Liver (tissue), 9 donors: ENCODE measurements around the gene IFNA6. TPM values are rescaled to one million over a fixed set of nuclear protein-coding genes. Genes with fewer than 3 reads are reported as not detected.
"Not testable (repeated sequence)": the region's sequence is repeated elsewhere in the genome, so short reads cannot be mapped to it uniquely, and the experiment has no call there.

Source experiments
- DNase-seq: peaks from one replicate; pipeline ENCODE4 v3.0.0-alpha.2; 2017; ENCODE audit warnings: low spot score
- H3K27ac ChIP-seq, 2 donors: one replicate each; pipeline ENCODE4 v1.7.0; 2013; ENCODE audit warnings: inconsistent platforms in 2 of 2, low read length in 2 of 2, control low read depth in 1 of 2, low read depth in 1 of 2, mild to moderate bottlenecking in 1 of 2
- H3K27me3 ChIP-seq, 4 donors: one replicate each; pipeline versions ENCODE4 v1.6.1 to v1.7.0; 2013; ENCODE audit warnings: low read length in 3 of 4, inconsistent platforms in 1 of 4, mild to moderate bottlenecking in 1 of 4, moderate library complexity in 1 of 4; ENCODE audit not compliant: control insufficient read depth in 4 of 4, insufficient read depth in 4 of 4
- H3K36me3 ChIP-seq, 4 donors: one replicate each; pipeline versions ENCODE4 v1.6.1 to v1.7.0; 2013; ENCODE audit warnings: low read length in 3 of 4, mild to moderate bottlenecking in 3 of 4, low read depth in 1 of 4, moderate library complexity in 1 of 4; ENCODE audit not compliant: control insufficient read depth in 4 of 4, insufficient read depth in 3 of 4
- H3K4me1 ChIP-seq, 4 donors: one replicate each; pipeline versions ENCODE4 v1.6.1 to v1.7.0; 2013; ENCODE audit warnings: low read length in 3 of 4, mild to moderate bottlenecking in 3 of 4, moderate library complexity in 1 of 4; ENCODE audit not compliant: control insufficient read depth in 4 of 4, insufficient read depth in 4 of 4
- H3K4me3 ChIP-seq, 3 donors: one replicate each; pipeline versions ENCODE4 v1.6.1 to v1.7.0; 2013; ENCODE audit warnings: low read length in 3 of 3, control low read depth in 1 of 3, low read depth in 1 of 3, mild to moderate bottlenecking in 1 of 3
- H3K9ac ChIP-seq, 2 donors: one replicate each; pipeline ENCODE4 v1.7.0; 2013; ENCODE audit warnings: low read length in 2 of 2, mild to moderate bottlenecking in 2 of 2, moderate library complexity in 2 of 2, control low read depth in 1 of 2, low read depth in 1 of 2
- H3K9me3 ChIP-seq, 4 donors: one replicate each; pipeline versions ENCODE4 v1.6.1 to v1.7.0; 2013; ENCODE audit warnings: low read length in 3 of 4; ENCODE audit not compliant: control insufficient read depth in 4 of 4
- GABPA ChIP-seq, 2 donors: IDR thresholded peaks in 1 of 2; conservative IDR thresholded peaks in 1 of 2; 2 replicates each; pipeline ENCODE4 v1.6.1; 2016; ENCODE audit warnings: antibody characterized with exemption in 2 of 2, mild to moderate bottlenecking in 1 of 2, moderate library complexity in 1 of 2
- HNF4A ChIP-seq, 2 donors: conservative IDR thresholded peaks; 2 replicates each; pipeline ENCODE4 v1.6.1; 2016; ENCODE audit warnings: antibody characterized with exemption in 2 of 2, mild to moderate bottlenecking in 2 of 2
- HNF4G ChIP-seq: IDR thresholded peaks from 2 replicates; pipeline ENCODE4 v1.6.1; 2016; ENCODE audit warnings: antibody characterized with exemption
- JUND ChIP-seq, 2 donors: IDR thresholded peaks; 2 replicates each; pipeline ENCODE4 v1.6.1; 2016; ENCODE audit warnings: antibody characterized with exemption in 2 of 2
- NR2F2 ChIP-seq: IDR thresholded peaks from 2 replicates; pipeline ENCODE4 v1.6.1; 2016; ENCODE audit warnings: antibody characterized with exemption
- RAD21 ChIP-seq, 2 donors: IDR thresholded peaks; 2 replicates each; pipeline ENCODE4 v1.6.1; 2016; ENCODE audit warnings: antibody characterized with exemption in 2 of 2, mild to moderate bottlenecking in 2 of 2
- RXRA ChIP-seq, 2 donors: IDR thresholded peaks; 2 replicates each; pipeline ENCODE4 v1.6.1; 2017 to 2018; ENCODE audit warnings: antibody characterized with exemption in 2 of 2, mild to moderate bottlenecking in 1 of 2
- SP1 ChIP-seq: IDR thresholded peaks from 2 replicates; pipeline ENCODE4 v1.6.1; 2018; ENCODE audit warnings: antibody characterized with exemption, mild to moderate bottlenecking
- TAF1 ChIP-seq: conservative IDR thresholded peaks from 2 replicates; pipeline ENCODE4 v1.6.1; 2016; ENCODE audit warnings: antibody characterized with exemption, mild to moderate bottlenecking
- YY1 ChIP-seq: IDR thresholded peaks from 2 replicates; pipeline ENCODE4 v1.6.1; 2016; ENCODE audit warnings: antibody characterized with exemption, mild to moderate bottlenecking
- WGBS: extraction: QIAGEN DNeasy Blood & Tissue Kit; methylation state at CpG from one replicate; pipeline ENCODE4 v1.1.7; 2013; 5-methylcytosine and 5-hydroxymethylcytosine counted together
- polyA plus RNA-seq, 2 donors: library from polyadenylated mRNA; stranded (reverse) in 1 of 2; unstranded in 1 of 2; fragments of 200-250 nt in 1 of 2; fragments of >200 nt in 1 of 2; fragmentation: Nextera tagmentation in 1 of 2; extraction: Ambion mirVana in 1 of 2; gene quantifications; one replicate each; pipeline versions ENCODE4 v1.2.1 to v1.2.3, GENCODE V29; 2013 to 2015
- total RNA-seq, 2 donors: library from RNA; depleted of rRNA; stranded (reverse); fragments of >200 nt; gene quantifications; one replicate each; pipeline ENCODE4 v1.2.3, GENCODE V29; 2014
- TF ChIP-seq, protein P1 (sequence below): IDR thresholded peaks from 2 replicates; pipeline ENCODE4 v1.6.1; 2016; ENCODE audit warnings: antibody characterized with exemption
- TF ChIP-seq, protein P2 (sequence below): IDR thresholded peaks from 2 replicates; pipeline ENCODE4 v1.6.1; 2016; ENCODE audit warnings: antibody characterized with exemption, mild to moderate bottlenecking
- TF ChIP-seq, protein P3 (sequence below): IDR thresholded peaks from 2 replicates; pipeline ENCODE4 v1.6.1; 2016; ENCODE audit warnings: antibody characterized with exemption
- TF ChIP-seq, protein P4 (sequence below): fragments of 150-350 bp; IDR thresholded peaks from 2 replicates; pipeline ENCODE4 v1.5.1; 2017; ENCODE audit warnings: improper control_type of control experiment, low read depth, low read length; ENCODE audit not compliant: missing input control
- donor health status: healthy.
- donor health status: healthy.
- donor health status: healthy.
- donor health status: healthy.
- donor health status: healthy.

IFNA6 gene
- total and polyA plus RNA-seq, 4 donors: not detected

DNA sequence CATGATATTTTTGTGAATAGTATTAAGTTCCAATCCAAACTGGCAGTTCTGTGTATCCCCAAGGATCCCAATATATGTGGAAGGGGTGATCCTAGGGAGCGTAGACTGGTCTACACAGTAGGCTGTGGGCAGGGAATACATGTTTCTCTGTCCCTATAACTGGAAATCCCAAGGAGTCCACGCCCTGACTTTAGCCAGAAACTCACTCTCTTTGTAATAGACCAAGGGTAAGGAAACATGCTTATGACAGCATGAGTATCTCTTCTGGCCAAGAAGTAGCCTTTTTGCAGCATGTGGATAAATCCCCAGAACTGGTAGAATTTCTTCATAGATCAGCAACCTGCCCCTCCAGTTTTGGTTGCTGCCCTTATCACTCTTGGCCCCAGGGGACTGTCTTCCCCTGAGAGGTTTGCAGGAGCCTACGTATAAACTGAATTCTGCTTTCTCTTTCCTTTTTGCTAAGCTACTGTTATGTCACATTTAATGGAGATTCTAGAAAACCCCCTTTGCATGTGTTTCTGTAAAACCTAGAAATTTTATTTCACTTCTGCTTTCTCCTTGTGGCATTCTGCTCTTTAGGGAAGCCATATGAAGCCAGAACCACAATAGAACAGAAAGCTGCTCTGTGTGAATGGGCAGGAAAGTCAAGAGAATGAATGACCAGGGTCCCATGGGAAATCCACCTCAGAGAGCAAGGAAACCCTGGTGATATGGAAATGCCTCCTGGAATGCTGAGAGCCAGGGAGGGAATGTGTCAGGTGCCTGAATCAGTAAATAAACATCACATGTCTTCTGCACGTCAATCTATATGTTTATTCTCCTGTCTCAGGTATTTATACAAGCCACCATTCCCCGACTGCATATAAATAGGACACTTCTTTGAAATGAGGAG is 31.0 kb upstream of the IFNA6 start:
- Histone ChIP-seq H3K4me1 (peaks cover 0 to 6% (median 0%) of the 10 kb centered on the region in 4 donors), H3K4me3 (no peak overlapping the region), H3K27me3 (peaks cover 0 to 13% (median 0%) of the 10 kb centered on the region in 4 donors), H3K36me3 (no peaks in the 10 kb centered on the region), H3K9me3 (no peaks in the 10 kb centered on the region), H3K9ac (no peak overlapping the region), H3K27ac (no peak overlapping the region)
- DNase-seq: no peak
- 41% methylated on average over 5 of the region's 5 CpGs for WGBS
- TF ChIP-seq GABPA (IDR thresholded peaks at IDR 0.05 in 1 of 2, conservative IDR thresholded peaks at IDR 0.05 in 1 of 2) (no peak), YY1 (no peak), JUND (IDR thresholded peaks at IDR 0.05) (no peak), RXRA (IDR thresholded peaks at IDR 0.05) (no peak), HNF4A (conservative IDR thresholded peaks at IDR 0.05) (no peak), SP1 (no peak), HNF4G (no peak), NR2F2 (no peak), RAD21 (IDR thresholded peaks at IDR 0.05) (no peak), TAF1 (no peak)
- TF ChIP-seq, protein P1, sequence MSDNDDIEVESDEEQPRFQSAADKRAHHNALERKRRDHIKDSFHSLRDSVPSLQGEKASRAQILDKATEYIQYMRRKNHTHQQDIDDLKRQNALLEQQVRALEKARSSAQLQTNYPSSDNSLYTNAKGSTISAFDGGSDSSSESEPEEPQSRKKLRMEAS: no peak
- TF ChIP-seq, protein P2, sequence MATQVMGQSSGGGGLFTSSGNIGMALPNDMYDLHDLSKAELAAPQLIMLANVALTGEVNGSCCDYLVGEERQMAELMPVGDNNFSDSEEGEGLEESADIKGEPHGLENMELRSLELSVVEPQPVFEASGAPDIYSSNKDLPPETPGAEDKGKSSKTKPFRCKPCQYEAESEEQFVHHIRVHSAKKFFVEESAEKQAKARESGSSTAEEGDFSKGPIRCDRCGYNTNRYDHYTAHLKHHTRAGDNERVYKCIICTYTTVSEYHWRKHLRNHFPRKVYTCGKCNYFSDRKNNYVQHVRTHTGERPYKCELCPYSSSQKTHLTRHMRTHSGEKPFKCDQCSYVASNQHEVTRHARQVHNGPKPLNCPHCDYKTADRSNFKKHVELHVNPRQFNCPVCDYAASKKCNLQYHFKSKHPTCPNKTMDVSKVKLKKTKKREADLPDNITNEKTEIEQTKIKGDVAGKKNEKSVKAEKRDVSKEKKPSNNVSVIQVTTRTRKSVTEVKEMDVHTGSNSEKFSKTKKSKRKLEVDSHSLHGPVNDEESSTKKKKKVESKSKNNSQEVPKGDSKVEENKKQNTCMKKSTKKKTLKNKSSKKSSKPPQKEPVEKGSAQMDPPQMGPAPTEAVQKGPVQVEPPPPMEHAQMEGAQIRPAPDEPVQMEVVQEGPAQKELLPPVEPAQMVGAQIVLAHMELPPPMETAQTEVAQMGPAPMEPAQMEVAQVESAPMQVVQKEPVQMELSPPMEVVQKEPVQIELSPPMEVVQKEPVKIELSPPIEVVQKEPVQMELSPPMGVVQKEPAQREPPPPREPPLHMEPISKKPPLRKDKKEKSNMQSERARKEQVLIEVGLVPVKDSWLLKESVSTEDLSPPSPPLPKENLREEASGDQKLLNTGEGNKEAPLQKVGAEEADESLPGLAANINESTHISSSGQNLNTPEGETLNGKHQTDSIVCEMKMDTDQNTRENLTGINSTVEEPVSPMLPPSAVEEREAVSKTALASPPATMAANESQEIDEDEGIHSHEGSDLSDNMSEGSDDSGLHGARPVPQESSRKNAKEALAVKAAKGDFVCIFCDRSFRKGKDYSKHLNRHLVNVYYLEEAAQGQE: no peak
- TF ChIP-seq, protein P3, sequence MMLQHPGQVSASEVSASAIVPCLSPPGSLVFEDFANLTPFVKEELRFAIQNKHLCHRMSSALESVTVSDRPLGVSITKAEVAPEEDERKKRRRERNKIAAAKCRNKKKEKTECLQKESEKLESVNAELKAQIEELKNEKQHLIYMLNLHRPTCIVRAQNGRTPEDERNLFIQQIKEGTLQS: no peak
- TF ChIP-seq, protein P4, sequence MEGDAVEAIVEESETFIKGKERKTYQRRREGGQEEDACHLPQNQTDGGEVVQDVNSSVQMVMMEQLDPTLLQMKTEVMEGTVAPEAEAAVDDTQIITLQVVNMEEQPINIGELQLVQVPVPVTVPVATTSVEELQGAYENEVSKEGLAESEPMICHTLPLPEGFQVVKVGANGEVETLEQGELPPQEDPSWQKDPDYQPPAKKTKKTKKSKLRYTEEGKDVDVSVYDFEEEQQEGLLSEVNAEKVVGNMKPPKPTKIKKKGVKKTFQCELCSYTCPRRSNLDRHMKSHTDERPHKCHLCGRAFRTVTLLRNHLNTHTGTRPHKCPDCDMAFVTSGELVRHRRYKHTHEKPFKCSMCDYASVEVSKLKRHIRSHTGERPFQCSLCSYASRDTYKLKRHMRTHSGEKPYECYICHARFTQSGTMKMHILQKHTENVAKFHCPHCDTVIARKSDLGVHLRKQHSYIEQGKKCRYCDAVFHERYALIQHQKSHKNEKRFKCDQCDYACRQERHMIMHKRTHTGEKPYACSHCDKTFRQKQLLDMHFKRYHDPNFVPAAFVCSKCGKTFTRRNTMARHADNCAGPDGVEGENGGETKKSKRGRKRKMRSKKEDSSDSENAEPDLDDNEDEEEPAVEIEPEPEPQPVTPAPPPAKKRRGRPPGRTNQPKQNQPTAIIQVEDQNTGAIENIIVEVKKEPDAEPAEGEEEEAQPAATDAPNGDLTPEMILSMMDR: no peak

DNA sequence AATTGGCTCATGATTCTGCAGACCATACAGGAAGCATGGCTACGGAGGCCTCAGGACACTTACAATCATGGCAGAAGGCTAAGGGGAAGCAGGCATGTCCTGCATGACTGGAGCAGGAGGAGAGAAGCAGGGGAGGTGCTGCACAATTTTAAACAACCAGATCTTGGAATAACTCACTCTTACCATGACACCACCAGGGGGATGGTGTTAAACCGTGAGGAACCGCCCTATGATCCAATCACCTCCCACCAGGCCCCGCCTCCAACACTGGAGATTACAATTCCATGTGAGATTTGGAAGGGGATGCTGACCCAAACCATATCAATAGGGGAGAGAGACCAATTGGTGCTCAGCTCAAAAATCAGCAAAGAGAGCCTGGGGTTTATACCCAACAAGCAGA is 20.8 kb upstream of the IFNA6 start:
- 64% methylated on average over 4 of the region's 4 CpGs for WGBS
- H3K9me3 ChIP-seq, DNase-seq, H3K9ac ChIP-seq, H3K27me3 ChIP-seq, H3K4me1 ChIP-seq, H3K27ac ChIP-seq, H3K4me3 ChIP-seq, H3K36me3 ChIP-seq: not testable (repeated sequence)
